Measurements from ENCODE around the gene WNT1.

DNA sequence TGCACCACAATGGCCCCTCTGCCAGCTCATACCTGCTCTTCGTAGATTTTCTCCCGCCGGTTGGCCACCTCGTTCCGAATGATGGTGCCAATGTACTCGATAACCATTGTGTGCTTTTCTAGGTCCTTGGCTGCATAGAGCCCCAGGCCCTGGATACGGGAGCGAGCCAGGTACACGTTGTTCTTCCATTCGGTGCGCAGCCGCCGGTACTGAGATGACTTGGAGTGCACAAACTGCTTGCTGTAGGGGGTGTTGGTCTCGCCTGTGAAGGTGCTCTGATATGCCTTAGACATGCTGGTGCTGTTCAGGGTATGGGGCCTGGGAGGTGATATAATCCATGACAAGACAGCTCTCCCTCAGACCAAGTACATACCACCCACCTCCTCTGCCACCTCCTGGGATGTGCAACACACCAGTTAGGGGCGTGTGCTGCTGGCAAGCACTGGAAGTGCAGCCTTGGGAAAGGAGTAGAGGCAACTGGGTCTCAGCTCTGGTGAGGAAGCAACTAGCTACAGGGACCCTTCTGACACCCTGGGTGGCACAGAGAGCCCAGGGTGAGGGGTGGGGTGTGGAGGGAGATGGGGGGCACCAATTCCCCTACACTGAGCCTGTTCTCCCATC lies 44.5 kb downstream of the WNT1 start:
- TF ChIP-seq, protein P1, sequence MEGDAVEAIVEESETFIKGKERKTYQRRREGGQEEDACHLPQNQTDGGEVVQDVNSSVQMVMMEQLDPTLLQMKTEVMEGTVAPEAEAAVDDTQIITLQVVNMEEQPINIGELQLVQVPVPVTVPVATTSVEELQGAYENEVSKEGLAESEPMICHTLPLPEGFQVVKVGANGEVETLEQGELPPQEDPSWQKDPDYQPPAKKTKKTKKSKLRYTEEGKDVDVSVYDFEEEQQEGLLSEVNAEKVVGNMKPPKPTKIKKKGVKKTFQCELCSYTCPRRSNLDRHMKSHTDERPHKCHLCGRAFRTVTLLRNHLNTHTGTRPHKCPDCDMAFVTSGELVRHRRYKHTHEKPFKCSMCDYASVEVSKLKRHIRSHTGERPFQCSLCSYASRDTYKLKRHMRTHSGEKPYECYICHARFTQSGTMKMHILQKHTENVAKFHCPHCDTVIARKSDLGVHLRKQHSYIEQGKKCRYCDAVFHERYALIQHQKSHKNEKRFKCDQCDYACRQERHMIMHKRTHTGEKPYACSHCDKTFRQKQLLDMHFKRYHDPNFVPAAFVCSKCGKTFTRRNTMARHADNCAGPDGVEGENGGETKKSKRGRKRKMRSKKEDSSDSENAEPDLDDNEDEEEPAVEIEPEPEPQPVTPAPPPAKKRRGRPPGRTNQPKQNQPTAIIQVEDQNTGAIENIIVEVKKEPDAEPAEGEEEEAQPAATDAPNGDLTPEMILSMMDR (IDR thresholded peaks at IDR 0.05; ENCODE audit: poor library complexity, severe bottlenecking), result no peak
- TF ChIP-seq EZH2 (IDR thresholded peaks at IDR 0.05; ENCODE audit: borderline replicate concordance, insufficient read depth, low read length, poor library complexity, severe bottlenecking), result no peak
- TF ChIP-seq, protein P2, sequence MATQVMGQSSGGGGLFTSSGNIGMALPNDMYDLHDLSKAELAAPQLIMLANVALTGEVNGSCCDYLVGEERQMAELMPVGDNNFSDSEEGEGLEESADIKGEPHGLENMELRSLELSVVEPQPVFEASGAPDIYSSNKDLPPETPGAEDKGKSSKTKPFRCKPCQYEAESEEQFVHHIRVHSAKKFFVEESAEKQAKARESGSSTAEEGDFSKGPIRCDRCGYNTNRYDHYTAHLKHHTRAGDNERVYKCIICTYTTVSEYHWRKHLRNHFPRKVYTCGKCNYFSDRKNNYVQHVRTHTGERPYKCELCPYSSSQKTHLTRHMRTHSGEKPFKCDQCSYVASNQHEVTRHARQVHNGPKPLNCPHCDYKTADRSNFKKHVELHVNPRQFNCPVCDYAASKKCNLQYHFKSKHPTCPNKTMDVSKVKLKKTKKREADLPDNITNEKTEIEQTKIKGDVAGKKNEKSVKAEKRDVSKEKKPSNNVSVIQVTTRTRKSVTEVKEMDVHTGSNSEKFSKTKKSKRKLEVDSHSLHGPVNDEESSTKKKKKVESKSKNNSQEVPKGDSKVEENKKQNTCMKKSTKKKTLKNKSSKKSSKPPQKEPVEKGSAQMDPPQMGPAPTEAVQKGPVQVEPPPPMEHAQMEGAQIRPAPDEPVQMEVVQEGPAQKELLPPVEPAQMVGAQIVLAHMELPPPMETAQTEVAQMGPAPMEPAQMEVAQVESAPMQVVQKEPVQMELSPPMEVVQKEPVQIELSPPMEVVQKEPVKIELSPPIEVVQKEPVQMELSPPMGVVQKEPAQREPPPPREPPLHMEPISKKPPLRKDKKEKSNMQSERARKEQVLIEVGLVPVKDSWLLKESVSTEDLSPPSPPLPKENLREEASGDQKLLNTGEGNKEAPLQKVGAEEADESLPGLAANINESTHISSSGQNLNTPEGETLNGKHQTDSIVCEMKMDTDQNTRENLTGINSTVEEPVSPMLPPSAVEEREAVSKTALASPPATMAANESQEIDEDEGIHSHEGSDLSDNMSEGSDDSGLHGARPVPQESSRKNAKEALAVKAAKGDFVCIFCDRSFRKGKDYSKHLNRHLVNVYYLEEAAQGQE (IDR thresholded peaks at IDR 0.05; ENCODE audit: borderline replicate concordance), result no peak
- no peak for TF ChIP-seq POLR2AphosphoS5 (IDR thresholded peaks at IDR 0.05)
